HG03520 (cell line): ENCODE data around the gene DNAJC5.

Source experiments
- ATAC-seq: cut with Tn5 transposase; IDR thresholded peaks from one replicate; pipeline ENCODE4 v1.9.1; 2021; ENCODE audit warnings: mild to moderate bottlenecking, moderate library complexity; ENCODE audit not compliant: unreplicated experiment

Gene DNAJC5

GRCh38 chr20:63883201-63883593 is 11.7 kb upstream of the DNAJC5 start:
- ATAC-seq: no peak

DNA sequence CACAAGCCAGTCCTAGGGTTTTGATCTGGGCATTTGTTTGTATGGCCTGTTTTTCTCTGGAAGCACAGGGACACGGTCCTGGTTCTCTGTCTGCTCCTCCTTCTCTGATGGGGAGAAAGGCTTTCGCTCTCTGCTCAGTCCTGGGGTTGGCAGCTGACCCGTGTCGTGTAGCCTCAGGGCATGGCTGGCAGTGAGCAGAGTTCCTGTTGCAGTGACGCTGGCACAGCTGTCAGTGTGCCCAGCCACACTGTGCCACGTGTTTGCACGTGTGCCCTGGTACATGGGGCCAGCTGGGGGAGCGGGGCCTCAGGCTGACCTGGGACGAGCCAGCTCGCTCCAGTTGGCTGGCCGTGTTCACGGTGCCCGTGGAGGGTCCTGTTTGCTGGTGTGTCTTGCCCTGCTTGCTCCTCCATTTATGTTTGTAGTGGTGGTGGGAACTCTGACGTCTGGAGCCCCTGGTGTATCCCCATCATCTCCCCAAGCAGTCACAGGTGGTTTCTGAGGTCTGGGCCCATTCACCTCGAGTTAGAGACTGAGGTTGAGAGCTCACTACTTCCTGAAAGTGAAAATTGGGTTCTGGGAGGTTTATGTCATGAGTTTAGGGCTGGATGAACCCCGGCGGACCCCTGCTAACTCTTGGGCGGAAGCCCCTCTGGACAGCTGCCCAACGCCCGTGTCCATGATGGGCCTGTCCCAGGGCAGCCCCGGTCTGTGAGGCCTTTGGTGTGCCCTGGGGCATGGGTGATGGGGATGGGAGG is 10.2 kb upstream of the DNAJC5 start:
- no peak for ATAC-seq

GRCh38 chr20:63885264-63886053 is 9.5 kb upstream of the DNAJC5 start:
- ATAC-seq: no peak

DNA sequence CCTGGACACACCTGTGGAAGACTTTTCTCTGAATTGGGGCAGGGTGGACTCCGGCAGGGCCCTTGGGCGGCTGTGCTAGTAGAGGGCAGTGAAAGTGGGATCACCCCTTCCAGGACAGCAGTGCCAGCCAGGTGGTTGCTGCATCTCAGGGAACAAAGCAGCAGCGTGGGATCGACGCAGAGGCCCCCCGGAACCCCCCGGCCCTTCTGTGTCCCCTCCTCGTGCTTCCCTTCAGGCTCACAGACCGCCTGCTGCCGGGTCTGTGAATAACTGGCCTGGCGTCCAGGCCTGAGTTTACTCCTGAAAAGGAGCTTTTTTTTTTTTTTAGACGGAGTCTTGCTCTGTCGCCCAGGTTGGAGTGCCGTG is 8.9 kb upstream of the DNAJC5 start:
- no peak for ATAC-seq

DNA sequence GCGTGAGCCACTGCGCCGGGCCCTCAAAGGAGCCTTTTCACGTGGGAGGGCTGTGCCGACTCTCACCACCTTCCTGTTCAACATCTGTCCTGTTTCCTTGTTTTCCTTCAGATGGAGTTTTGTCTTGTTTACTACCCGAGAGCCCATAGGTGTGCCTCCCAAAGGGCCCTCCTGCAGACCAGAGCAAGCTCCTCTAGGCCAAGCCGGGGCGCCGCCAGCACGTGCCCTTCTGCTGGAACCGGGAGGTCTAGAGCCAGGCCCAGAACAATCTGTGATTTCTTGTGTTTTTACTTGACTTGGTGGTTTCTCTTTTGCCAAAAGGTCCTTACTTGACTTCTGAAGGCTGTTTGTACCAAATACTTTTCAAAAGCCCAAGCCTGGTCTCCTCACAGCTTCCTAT is 8.0 kb upstream of the DNAJC5 start:
- no peak for ATAC-seq

- no peak for ATAC-seq
These were observed 5.4 kb upstream of the DNAJC5 start for GRCh38 chr20:63889241-63890200.

DNA sequence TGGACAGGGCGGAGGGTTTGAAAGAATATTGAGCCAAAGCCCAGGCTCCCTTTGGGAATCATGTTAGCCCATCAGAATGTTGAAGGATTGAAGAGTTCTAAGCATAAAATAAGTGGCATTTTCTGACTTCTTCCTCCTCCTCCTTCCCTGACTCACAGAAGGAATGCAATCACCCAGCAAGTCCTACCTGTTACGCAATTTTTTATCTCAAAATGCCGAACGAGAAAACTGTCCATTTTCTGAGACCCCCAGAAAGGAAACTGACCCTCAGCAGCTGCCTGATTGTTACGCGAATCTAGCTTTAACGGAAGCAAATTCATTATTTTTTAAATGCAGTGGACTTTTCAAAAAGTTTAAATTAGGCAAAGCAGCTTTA is 4.7 kb upstream of the DNAJC5 start:
- no peak for ATAC-seq

- ATAC-seq: no peak
These were observed 4.3 kb upstream of the DNAJC5 start for GRCh38 chr20:63890616-63891015.

- ATAC-seq: no peak
These were observed 3.6 kb upstream of the DNAJC5 start for GRCh38 chr20:63891061-63892002.

DNA sequence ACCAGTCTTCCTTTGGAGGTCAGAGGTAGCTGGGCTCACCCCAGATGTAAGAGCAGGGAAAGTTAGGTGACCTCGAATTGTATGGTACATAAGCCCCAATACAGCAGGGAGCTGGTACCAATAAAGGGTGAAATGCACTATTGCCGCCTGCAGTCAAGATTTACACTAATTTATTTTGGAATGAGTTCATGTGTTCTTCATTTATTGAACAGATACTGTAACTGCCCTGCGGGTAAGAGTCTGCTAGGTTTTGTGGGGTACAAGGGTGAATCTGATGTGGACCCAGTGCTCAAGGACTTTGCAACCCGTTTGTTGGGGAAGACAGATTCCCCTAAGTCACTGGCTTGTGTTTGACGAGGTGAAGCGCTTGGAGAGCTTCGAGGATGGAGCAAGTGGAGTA is 2.5 kb upstream of the DNAJC5 start:
- no peak for ATAC-seq

DNA sequence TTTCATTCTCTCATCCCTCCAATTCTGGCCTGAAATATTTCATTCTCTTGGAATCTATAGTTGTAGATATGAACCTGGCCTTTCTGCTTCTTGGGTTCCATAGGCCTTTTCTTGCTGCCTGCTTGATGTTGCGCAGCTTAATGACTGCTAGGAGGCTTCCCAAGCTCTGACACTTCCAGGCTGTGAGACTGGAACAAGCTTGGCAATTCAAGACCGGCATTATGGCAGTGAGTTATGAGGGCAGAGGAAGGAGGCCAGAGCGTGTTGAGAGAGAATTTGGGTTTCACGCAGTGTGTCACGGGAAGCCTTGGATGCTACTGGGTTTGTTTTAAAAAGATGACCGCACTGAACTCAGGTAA is 948 bp upstream of the DNAJC5 start:
- no peak for ATAC-seq

- ATAC-seq: no peak
These were observed 451 bp downstream of the DNAJC5 start for GRCh38 chr20:63895202-63895951.

DNA sequence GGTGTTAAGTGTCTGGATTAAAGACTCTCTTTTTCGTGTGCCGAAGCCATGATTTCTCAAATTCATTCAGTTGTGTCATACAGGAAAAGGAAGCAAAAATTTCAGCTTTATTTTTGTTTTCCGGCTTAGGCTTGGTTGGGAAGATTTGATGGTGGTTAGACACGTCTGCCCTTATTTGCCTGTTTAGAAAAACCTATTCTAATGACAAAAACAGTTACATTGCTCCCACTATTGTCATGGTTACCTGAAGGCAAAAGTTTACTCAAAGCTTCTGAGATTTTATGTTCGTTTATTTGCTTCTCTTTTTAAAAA is 982 bp downstream of the DNAJC5 start:
- no peak for ATAC-seq

DNA sequence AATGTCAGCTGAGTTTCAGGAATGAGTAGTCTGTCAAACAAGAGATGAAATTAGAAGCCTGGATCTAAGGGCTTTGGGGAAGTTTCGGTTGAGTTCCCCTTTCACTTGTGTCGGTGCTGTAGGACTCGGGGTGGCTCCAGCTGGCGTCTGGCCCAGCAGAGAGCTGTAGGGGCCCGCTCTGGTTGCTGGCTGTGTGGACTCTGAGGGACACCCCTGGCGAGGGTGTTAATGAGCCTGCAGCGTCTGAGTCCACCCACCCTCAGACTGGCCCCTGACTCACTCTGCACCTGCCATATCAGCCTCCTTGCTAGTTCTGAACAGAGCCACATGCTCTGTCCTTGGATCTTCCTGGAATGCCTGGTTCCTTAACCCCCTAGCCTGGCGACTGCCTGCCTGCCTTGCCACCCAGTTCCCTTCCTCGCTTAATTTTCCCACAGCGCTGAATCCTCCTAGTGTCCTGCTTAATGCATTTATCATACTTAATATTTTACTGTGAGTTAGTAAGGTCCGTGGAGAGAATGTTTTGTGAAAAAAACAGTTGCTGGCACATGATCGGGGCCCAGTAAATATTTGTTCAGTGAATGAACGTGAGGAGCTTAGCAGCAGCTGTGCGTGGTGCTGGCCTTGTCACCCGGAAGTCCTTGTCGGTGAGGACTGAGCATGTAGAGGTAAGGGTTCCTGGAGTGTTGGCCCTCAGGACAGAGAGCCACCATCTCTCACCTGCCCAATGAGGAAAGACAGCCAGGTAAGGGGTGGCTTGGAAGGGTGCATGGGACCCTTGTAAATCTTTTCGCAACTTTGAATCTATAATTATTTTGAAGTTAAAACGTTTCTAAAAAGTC is 1.6 kb downstream of the DNAJC5 start:
- no peak for ATAC-seq

GRCh38 chr20:63897978-63898561 is 3.1 kb downstream of the DNAJC5 start:
- no peak for ATAC-seq

DNA sequence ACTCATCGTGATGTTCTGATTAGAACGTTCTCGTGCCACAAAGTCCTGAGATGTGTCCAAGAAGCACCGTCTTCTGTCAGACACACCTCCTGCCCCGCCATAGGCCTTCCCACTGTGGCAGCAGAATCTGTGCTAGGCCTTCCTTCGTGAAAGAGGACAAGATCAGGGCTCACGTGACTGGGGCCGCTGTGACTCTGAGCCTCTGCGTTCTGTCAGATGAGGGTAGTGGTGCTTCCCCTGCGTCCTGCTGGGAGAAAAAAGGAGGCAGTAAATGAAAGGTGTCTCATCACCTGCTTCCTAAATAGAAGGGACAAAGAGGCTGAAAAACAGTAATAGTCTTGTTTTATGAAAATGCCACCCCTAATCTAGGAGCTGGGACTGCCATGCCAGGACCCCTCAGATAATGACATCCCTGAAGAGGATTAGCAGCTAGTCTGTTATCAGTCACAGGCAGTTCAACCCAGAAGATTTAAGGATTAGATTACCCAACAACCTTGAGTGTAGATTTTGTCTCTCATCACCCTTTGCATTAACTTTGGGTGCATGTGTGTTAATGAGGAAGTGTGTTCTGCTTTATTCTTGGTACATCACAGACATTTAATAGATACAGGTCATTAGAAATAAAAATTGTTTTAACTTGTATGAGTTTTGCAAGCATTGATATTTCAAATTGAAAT is 4.1 kb downstream of the DNAJC5 start:
- ATAC-seq: no peak

GRCh38 chr20:63900413-63900812 is 5.5 kb downstream of the DNAJC5 start:
- ATAC-seq: no peak
